C4-2B (cell line): ENCODE data around the gene PTPRM.
A peak's percentile ranks its signal among the peaks of the same experiment; 100 is the strongest.

Experiments
- H3K27ac ChIP-seq: fragments of 450-650 bp; 2 replicates; pipeline ENCODE4 v1.5.1; 2017
- CTCF ChIP-seq: fragments of 450-650 bp; conservative IDR thresholded peaks from 2 replicates; pipeline ENCODE4 v1.5.1; 2017; ENCODE audit warnings: mild to moderate bottlenecking
- ZFX ChIP-seq: fragments of 450-650 bp; IDR thresholded peaks from 2 replicates; pipeline ENCODE4 v1.6.1; 2017

The PTPRM gene

GRCh38 chr18:7859122-7859521 lies 292.0 kb downstream of the PTPRM start:
- TF ChIP-seq ZFX (no peak), CTCF (no peak)

GRCh38 chr18:7870266-7870665 lies 303.1 kb downstream of the PTPRM start:
- no peak overlapping the region for H3K27ac ChIP-seq

More at GRCh38 chr18:7859122-7859521, 292.0 kb downstream of the PTPRM start:
- H3K27ac ChIP-seq, result no peak overlapping the region

GRCh38 chr18:7870855-7871254 lies 303.7 kb downstream of the PTPRM start:
- TF ChIP-seq ZFX (no peak), CTCF (no peak)
- no peak overlapping the region for H3K27ac ChIP-seq

More at GRCh38 chr18:7870266-7870665, 303.1 kb downstream of the PTPRM start:
- no peak for TF ChIP-seq ZFX
- TF ChIP-seq CTCF, result no peak

GRCh38 chr18:7871560-7872456 lies 304.7 kb downstream of the PTPRM start:
- no peak overlapping the region for H3K27ac ChIP-seq
- no peak for TF ChIP-seq CTCF
- no peak for TF ChIP-seq ZFX

GRCh38 chr18:7872569-7872968 lies 305.5 kb downstream of the PTPRM start:
- TF ChIP-seq ZFX, result no peak
- peak; percentile 58 for TF ChIP-seq CTCF
- H3K27ac ChIP-seq, result no peak overlapping the region

GRCh38 chr18:7873316-7873715 lies 306.2 kb downstream of the PTPRM start:
- no peak overlapping the region for H3K27ac ChIP-seq
- TF ChIP-seq ZFX, result no peak
- TF ChIP-seq CTCF, result no peak

- no peak overlapping the region for H3K27ac ChIP-seq
- TF ChIP-seq CTCF (no peak), ZFX (no peak)
These were observed 309.4 kb downstream of the PTPRM start for GRCh38 chr18:7876354-7877104.
